Measurements from ENCODE around the gene NDUFS6. TPM values are rescaled to one million over a fixed set of nuclear protein-coding genes. Genes with fewer than 3 reads are reported as not detected.

The NDUFS6 gene
- total RNA-seq, 4 donors from 2014 or later = 26.5 to 36.9 (median 34.5) TPM

- no peak for TF ChIP-seq CTCF (IDR thresholded peaks at IDR 0.05; ENCODE audit: low read depth)
These were observed 44.7 kb upstream of the NDUFS6 start for GRCh38 chr5:1756481-1756880.

- TF ChIP-seq CTCF (IDR thresholded peaks at IDR 0.05; ENCODE audit: low read depth) = no peak
These were observed 43.7 kb upstream of the NDUFS6 start for GRCh38 chr5:1757511-1757910.

- no peak for TF ChIP-seq CTCF (IDR thresholded peaks at IDR 0.05; ENCODE audit: low read depth)
These were observed 42.6 kb upstream of the NDUFS6 start for GRCh38 chr5:1758574-1758973.

GRCh38 chr5:1759378-1759970 lies 41.7 kb upstream of the NDUFS6 start:
- no peak for TF ChIP-seq CTCF (IDR thresholded peaks at IDR 0.05; ENCODE audit: low read depth)

GRCh38 chr5:1760231-1760630 lies 41.0 kb upstream of the NDUFS6 start:
- TF ChIP-seq CTCF (IDR thresholded peaks at IDR 0.05; ENCODE audit: low read depth) = no peak

DNA sequence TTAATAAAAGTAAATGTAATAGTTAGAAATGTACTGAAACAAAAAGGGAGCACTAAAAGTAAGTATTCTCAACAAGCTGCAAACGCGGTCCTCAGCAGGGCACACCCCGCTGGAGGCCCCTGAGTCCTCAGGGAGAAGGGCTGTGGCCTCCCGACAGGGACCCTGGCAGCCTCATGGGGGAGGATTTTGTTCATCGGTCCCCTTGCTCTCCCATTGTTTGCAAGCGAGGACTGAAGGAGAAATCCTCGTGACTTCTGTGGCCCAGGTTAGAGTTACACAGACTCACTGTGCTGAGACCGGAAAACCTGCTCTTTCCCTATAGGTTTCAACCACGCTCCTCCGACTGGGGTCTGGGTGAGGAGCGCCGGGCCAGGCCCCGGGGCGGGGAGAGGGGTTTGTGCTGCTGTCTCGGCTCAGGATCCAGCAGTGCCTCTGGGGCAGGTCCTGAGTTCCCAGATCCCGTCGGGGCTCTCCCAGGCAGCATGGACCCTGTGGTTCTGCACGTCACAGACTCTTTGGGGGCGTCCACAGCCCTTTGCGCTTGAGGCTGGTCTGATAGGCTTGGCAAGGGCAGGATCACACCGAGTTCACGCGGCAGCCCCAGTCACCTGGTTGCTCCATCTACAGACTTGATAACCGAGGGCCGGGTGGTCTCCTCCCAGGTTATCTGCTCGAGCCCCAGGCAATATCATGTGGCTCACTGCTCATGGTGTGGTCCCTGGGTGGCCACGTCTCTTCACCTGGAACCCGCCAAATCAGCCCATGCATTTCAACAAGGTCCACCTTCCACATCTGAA lies 40.4 kb upstream of the NDUFS6 start:
- no peak for TF ChIP-seq CTCF (IDR thresholded peaks at IDR 0.05; ENCODE audit: low read depth)

DNA sequence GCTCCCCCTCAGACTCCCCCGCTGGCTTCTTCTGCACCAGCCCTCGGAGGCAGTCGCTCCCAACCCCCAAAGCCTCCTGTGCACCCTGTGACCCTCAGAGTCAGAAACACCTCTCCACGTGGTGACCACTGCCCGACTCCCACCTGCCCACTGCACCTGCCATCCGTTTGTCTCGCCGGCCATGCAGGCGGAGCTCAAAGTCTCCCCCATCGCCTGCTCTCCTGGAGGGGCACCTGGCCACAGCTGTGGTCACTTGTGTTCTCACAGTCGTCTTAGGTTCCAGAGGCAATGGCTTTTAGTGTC lies 39.8 kb upstream of the NDUFS6 start:
- TF ChIP-seq CTCF (IDR thresholded peaks at IDR 0.05; ENCODE audit: low read depth) = no peak
